ENCODE measurements around the gene BABAM2.
"Not testable (repeated sequence)": the region's sequence is repeated elsewhere in the genome, so short reads cannot be mapped to it uniquely, and the experiment has no call there.

BABAM2 gene

DNA sequence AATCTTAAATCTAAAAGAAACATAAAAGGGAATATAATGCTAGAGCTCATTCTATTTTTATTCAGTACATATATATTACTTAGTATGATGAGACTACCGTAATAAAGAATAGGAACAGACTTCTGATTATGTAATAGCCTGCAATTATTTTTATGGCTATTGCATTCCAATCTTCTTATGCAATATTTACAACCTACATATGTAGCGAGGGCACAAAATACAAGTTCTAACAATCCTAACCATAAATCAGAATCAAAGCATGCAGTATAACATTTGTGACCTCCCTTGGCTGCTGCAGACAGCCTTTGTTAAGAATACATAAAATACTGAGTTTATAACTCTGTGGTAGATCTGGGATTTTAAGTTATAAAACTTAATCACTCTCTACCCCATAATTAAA lies 177.6 kb downstream of the BABAM2 start:
- DNase-seq (ENCODE audit: low read depth in 2 of 2): no peak

DNA sequence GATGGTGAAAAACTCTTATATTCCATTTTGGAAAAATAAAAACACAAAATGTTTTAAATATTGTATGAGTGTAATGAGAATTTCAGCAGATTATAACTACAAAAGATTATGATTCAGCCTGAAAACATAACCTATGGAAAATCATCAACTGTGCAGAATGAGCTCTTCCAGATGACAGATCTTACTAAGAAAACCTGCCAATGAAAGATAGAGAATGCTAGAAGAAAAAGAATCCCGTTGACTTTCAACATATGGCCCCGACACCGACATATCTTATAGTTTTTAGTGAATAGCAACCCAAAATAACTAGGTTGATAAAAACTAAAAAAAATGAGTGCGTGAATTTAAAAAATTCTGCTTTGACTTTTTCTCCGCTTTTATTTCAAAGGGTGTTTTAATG lies 178.0 kb downstream of the BABAM2 start:
- no peak for DNase-seq (ENCODE audit: low read depth in 2 of 2)

DNA sequence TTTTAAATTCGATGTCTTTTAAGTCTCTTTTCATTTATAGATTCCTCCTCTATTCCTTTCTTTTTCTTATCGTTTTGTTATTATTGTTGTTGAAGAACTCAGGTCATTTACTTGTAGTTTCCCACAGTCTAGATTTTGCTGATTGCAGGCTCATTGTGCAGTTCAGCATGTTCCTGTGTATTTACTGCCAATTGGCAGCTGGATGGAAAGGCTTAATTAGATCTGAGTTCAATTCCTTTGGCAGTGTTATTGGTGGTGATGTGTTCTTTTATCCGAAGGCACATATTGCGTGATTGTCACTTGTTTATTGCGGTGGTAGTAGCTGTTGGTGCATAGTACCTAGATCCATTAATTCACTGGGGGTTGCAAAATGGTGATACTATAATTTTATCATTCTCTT lies 180.7 kb downstream of the BABAM2 start:
- no peak for DNase-seq (ENCODE audit: low read depth in 2 of 2)

- DNase-seq (ENCODE audit: low read depth in 2 of 2): no peak
These were observed 183.6 kb downstream of the BABAM2 start for GRCh38 chr2:28074137-28074536.

DNA sequence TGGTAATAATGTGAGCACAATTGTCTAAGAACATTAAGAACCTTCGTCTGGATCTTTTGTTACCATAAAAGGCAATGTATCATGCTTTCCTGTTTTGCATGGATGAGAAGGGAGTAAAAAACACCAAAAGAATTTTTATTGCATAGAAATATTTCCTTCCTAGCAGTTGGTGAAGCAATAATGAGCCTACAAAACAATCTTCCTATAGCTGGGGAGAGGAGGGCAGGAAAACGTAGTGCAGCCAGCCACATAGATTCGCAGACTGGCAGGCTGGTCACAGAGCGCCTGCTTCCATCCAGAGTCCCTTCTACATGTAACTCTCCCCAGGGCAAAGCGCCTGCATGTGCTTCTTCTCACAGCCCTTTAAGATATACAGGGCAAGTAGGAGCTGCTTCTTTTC lies 190.4 kb downstream of the BABAM2 start:
- DNase-seq (ENCODE audit: low read depth in 2 of 2): no peak

DNA sequence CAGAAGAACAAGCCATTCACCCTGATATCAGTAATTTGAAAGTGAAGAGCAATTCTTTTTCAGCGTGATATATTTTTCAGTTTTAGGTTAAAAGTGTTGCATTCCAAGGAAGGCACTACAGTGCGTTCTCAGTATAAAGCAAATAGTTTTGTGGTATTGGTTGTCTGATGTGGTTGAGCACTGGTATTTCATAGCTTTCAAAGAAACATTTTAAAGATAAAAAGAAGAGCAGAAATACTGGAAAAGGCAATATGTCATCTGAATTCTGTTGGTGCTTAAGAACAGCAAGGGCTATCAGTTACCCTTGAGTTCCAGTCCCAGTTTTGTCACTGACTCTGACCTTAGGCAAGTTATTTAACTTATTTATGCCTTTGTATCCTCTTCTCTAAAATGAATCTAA lies 191.6 kb downstream of the BABAM2 start:
- no peak for DNase-seq (ENCODE audit: low read depth in 2 of 2)

DNA sequence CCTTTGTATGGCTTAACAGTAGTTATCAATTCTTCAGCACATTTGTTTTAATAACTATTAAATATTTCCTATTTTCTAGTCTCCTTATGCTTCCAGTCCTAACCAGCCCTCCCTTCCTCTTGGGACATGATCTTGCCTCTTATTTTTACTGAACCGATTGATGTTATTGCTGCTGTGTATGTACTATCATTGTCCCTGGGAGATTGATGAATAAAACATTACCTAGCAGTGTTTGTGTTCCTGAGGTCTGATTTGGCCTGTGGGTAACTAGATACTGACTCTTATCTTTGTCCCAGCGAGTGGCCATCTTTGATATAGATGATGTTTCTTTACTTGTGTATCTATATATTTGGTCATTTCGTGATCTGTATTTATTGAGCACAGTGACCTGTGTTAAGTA lies 192.9 kb downstream of the BABAM2 start:
- DNase-seq (ENCODE audit: low read depth in 2 of 2): no peak

- DNase-seq (ENCODE audit: low read depth in 2 of 2): no peak
These were observed 194.0 kb downstream of the BABAM2 start for GRCh38 chr2:28084564-28084963.

GRCh38 chr2:28085201-28085600 lies 194.7 kb downstream of the BABAM2 start:
- DNase-seq (ENCODE audit: low read depth in 2 of 2): no peak

- no peak for DNase-seq (ENCODE audit: low read depth in 2 of 2)
These were observed 196.1 kb downstream of the BABAM2 start for GRCh38 chr2:28086611-28087010.

DNA sequence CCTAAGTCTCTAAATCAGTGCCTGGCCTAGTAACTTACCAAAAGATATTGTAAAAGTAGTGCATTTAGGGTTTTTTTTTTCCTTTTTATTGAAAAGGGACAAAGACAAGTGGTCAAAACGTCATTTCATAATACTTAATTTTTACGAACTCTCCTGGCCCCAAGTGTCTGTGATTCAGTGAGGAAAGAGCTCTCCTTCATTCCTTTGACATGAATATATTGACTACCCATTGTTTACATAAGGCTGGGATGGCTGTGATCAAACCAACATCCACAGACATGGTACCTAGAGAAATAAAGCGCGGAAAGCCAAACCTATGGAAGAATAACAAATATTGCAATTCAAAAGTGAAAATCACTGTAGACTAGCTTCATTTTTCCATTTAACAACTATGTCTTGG lies 198.4 kb downstream of the BABAM2 start:
- no peak for DNase-seq (ENCODE audit: low read depth in 2 of 2)

- no peak for DNase-seq (ENCODE audit: low read depth in 2 of 2)
These were observed 199.0 kb downstream of the BABAM2 start for GRCh38 chr2:28089486-28089885.

GRCh38 chr2:28093308-28093707 lies 202.8 kb downstream of the BABAM2 start:
- no peak for DNase-seq (ENCODE audit: low read depth in 2 of 2)

GRCh38 chr2:28093768-28094167 lies 203.2 kb downstream of the BABAM2 start:
- DNase-seq (ENCODE audit: low read depth in 2 of 2): no peak

GRCh38 chr2:28094739-28095138 lies 204.2 kb downstream of the BABAM2 start:
- DNase-seq (ENCODE audit: low read depth in 2 of 2): no peak

DNA sequence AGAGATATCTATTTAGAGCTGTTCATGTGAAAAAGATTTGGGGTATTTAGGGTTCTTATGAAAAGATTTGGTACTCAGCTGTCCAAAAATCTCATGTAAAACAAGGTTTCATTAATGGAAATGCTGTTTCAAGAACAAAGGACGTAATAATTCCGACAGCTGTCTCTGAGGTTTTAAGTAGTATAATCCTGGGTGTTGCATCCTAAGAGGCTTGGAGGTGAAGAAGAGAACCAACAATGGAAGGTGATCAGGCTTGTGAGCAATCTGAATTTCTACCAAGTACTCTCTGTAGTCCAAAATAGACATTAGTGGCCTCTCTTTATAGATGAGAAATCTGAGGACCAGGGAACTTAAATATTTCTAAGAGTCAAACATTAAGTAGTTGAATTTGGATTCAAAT lies 205.1 kb downstream of the BABAM2 start:
- no peak for DNase-seq (ENCODE audit: low read depth in 2 of 2)

DNA sequence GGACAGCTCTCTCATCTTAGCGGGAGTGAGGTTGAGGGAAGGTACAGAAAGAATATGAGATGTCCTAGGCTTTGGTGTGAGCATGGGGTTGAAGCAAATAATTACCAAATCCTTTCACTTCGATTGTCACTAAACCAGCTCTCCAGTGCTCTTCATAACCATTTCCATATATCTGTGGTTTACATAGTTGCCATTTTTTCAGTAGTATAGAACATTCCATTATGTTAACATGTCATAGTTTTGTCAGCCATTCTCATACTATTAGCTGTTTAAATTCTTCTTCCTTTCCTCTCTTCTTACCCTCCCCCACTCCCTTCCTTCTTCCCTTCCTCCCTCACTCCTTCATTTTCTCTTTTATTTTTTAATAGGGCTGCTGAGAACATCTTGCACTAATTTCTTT lies 205.9 kb downstream of the BABAM2 start:
- DNase-seq (ENCODE audit: low read depth in 2 of 2): no peak

GRCh38 chr2:28098501-28099225 lies 208.1 kb downstream of the BABAM2 start:
- no peak for DNase-seq (ENCODE audit: low read depth in 2 of 2)

DNA sequence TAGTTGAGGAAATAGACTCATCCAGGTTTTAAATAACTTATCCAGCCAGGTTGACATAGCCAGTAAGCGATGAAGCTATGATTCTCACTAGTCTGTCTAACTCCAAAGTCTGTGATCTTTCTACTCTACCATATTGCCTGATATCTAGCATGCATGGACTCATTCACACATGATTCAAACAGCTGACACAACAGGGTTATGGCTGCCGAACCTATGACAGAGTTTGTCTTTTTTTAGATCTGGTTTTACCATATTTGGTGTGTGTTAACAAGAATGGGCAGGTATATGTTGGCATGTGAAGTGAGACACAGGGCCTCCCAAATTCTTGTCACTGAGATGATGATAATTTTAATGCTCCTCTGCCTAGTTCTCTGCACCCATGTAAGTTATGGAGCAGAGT lies 210.6 kb downstream of the BABAM2 start:
- DNase-seq (ENCODE audit: low read depth in 2 of 2): no peak

GRCh38 chr2:28101892-28102291 lies 211.4 kb downstream of the BABAM2 start:
- no peak for DNase-seq (ENCODE audit: low read depth in 2 of 2)

GRCh38 chr2:28102455-28102874 lies 211.9 kb downstream of the BABAM2 start:
- no peak for DNase-seq (ENCODE audit: low read depth in 2 of 2)

- DNase-seq (ENCODE audit: low read depth in 2 of 2): no peak
These were observed 213.1 kb downstream of the BABAM2 start for GRCh38 chr2:28103611-28104010.

DNA sequence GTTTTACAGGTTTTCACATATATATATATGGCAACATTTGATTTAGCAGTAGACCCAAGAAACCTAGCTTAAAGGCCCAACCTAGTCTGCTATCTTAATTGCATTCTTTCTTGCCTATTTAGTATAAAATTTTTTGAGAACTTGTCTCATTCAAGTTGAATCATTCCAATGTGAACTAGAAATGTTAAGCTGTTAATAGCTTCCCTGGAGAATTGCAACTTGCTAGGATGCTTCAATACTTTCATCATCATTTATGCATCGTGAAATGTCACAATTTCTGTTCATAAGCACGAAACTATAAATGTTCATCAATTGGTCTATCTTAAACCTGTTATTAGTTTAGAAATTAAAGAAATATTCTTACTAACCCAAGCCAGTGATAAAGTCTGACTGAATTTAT lies 217.6 kb downstream of the BABAM2 start:
- no peak for DNase-seq (ENCODE audit: low read depth in 2 of 2)

- not testable (repeated sequence) for DNase-seq (ENCODE audit: low read depth in 2 of 2)
These were observed 223.2 kb downstream of the BABAM2 start for GRCh38 chr2:28113771-28114170.

All from stimulated activated CD4-positive, alpha-beta T cell treated with anti-CD3 and anti-CD28 coated beads, Interleukin-15, amount 100 ng/mL, for 48 hours (primary cell).